GM21447 (cell line): ENCODE results near the gene GGTLC1.

Source experiments
- ATAC-seq: cut with Tn5 transposase; IDR thresholded peaks from one replicate; pipeline ENCODE4 v1.9.1; 2021; ENCODE audit not compliant: unreplicated experiment

The GGTLC1 gene

DNA sequence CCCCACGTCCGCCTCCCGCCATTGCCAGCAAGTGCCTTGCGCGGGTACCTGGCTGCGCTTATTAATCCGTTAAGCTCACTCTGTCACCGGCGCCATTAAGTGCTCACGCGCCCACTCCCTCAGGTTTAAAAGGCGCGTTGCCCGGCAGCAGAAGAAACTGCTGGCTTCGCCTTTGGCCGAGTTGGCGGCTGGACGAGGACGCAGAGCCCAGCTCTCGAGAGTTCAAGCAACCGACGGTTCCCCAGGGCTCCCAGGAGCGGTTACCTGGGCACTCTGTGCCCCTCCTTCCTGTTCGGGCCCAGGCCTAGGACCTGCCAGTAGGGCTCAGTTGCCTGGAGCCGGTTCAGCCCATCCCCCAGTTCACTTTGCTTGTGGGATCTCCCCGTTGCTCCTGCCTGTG is at the start of gene GGTLC1:
GGTLC1 (minus strand) TSS at position 219 of the 400 bp plus-strand sequence. CDS start 2,168 bp downstream, outside the sequence.
- ATAC-seq = no peak

GRCh38 chr20:24034820-24035219 is 46.2 kb upstream of the GGTLC1 start:
- no peak for ATAC-seq

GRCh38 chr20:24033565-24033964 is 45.0 kb upstream of the GGTLC1 start:
- ATAC-seq = no peak

- no peak for ATAC-seq
These were observed 44.6 kb upstream of the GGTLC1 start for GRCh38 chr20:24033151-24033550.

- no peak for ATAC-seq
These were observed 43.9 kb upstream of the GGTLC1 start for GRCh38 chr20:24032400-24032898.

DNA sequence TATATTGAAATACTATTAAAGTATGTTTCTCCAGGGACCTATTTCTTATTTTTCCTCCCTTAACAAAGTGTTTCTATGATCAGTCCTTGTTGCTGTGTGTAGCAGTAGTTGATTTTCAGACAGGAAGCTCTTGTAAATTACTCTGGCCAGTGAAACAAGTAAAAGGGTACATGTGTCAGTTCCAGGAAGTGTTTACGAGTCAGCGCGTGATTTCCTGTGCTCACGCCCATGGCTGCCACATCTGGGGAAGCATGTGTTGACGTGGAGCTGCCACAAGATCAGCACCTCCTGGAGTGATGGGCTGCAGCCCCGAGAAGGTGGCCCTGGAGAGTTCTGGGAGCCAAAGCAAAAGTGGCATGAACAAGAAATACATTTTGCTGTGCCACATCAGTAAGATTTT is 38.6 kb upstream of the GGTLC1 start:
- ATAC-seq = peak; percentile 89

GRCh38 chr20:24022621-24023180 is 34.1 kb upstream of the GGTLC1 start:
- no peak for ATAC-seq

GRCh38 chr20:24018796-24019195 is 30.2 kb upstream of the GGTLC1 start:
- ATAC-seq = no peak

DNA sequence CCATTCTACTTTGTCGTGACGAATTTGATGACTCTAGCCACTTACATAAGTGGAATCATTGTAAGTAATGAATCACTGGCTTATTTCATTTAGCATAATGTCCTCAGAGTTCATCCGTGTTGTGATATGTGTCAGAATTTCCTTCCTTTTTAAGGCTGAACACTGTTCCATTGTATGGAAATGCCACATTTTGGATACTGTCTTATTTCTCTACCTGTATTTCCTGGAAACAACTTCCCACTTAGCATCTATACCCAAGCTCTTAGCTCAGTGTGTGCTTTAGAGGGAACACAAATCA is 28.8 kb upstream of the GGTLC1 start:
- ATAC-seq = no peak

DNA sequence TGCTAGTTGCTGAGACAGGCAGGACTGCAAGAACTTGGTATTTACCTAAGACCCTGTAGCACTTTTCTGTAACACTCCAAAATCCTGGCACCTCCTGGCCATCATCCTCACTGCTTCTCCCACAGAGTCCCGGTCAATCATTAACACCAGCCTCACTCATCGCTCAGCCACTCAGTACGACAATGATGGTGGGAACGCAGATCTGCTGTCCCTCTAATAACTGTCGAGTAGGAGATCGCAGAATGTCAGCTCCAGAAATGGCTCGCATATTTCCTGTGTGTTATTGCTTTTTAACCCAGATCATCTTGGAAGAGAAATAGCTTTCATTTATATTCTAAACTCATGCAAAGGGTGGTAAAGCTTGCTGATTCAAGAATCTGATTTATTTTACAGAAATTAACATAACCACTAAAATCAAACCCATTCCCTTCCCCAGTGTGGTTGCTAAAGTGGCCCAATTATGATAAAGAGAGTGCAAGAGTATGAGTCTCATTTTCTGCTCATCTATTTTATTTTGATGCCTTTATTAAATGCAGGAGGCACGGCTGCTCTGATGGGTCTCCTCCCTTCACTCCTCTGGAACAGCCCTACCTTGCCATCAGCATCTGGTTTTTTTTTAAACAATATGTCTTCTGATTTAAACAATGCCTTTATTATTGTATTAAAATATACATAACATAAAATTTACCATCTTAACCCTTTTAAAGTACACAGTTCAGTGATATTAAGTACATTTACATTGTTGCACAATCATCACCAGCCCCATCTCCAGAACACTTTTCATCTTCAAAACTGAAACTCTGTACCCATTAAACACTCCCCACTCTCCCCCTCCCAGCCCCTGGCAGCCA is 28.3 kb upstream of the GGTLC1 start:
- no peak for ATAC-seq

GRCh38 chr20:24013953-24014352 is 25.4 kb upstream of the GGTLC1 start:
- no peak for ATAC-seq

DNA sequence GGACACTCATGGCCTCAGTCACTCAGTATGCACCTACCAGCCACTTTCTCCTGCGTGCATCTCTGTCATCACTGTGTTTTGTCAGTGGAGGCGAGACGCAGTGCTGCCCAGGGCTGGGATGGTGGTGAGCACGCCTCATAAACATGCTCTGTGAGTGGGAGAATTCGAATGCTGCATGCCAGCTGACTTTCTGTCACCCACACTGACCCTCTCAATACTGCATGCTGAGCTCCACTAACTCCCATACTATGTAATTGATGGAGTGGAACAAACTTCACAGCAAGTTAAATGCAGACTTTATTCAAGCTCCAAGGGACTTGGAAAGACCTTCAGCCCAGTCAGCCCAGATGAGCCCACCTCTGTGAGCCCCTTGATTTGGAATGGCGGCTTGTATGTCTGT is 22.7 kb upstream of the GGTLC1 start:
- no peak for ATAC-seq

- ATAC-seq = no peak
These were observed 19.2 kb upstream of the GGTLC1 start for GRCh38 chr20:24007758-24008157.

GRCh38 chr20:24007073-24007595 is 18.6 kb upstream of the GGTLC1 start:
- no peak for ATAC-seq

- ATAC-seq = no peak
These were observed 18.0 kb upstream of the GGTLC1 start for GRCh38 chr20:24006626-24007025.

DNA sequence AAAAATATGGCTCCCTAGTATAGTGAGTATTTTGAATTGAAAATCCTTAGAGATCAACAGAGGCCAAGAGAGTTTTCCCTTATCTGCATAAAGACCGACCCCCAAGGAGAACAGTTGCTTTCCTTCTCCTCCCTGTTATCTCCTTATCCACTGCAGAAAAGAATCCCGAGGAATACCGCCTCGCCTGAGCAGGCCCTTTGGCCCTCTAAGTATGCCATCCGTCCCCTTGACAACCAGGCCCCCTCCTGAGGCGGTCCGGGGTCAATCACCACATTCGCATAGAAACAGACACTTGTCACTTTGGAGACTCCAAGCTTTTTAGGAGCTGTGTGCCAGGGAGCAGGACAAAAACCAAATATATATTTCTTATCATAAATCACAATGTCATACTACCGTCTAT is 15.9 kb upstream of the GGTLC1 start:
- ATAC-seq = no peak

DNA sequence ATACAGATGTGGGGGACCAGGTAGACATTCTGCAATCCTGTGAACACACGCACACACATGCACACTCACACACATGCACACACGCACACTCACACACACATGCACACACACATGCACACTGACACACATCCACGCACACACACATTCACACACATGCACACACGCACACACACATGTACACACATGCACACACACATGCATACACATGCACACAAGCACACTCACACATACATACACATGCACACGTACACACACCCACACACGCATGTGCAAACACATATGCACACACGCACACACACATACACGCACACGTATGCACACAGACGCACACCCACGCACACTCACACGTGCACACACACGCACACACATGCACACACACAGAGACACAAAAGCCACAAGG is 14.3 kb upstream of the GGTLC1 start:
- no peak for ATAC-seq

DNA sequence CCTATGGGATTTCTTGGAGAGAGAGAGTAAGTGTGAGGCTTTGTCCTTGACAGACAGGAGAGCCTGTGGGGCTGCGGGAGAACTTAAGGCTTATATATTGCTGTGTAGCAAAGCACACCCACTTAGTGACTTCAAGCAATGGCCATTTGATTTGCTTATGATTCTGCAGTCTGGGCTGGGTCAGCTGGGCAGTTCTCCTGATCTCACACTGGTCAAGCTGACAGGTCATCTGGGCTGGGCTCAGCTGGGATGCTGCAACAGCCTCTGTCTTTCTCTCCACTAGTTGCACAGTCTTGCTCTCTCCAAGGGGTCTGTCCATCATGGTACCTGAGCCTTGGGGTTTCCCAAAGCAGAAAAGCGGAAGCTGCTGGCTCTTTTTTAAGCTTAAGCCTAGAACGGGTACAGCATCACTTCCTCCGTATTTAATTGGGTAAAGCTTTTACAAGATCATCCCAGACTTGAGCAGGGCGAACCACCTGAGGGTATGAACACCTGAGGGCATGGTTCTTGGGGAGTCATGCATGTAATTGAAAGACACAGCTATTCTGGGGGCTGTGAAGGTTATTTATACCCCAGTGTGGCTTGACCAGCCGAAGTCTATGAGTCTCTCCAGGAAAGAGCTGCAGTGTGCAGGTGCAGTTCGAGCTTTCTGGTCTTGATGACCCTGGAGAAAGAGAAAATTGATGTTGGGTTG is 13.3 kb upstream of the GGTLC1 start:
- ATAC-seq = no peak

DNA sequence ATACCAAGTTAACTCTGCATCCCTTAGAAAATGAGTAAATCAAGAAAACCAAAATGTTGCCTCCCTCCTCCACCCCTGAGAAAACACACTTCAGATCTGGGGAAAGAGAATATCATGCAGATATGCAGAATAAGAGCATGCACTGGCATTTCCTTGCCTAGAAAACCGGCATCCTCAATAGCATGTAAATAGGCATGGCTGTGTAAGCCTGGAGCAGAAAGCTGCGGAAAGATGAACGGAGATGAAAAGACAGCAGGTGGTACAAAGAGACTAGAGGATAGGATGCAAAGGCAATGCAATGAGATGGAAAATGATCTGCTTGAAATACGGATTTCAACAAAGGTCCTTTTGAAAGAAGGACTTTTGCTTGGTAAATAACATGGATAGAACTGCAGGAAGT is 10.3 kb upstream of the GGTLC1 start:
- no peak for ATAC-seq

DNA sequence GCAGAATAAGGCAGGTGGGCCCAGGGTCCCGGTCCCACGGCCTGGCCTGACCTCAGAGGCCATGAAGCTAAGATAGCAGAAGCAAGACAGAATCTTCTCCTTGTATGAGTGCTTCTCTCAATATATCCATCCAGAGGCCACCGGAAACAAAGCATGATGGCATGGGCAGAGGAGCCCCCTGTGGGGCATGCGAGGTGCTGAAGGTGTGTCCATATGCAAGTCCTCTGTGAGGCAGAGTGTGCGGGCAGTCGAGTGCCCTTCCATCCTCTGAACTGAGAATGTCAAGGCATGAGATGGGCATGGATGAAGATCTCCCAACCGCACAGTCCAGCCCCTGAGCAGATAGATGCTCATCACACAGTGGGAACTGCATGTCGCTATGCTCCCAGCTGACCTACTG is 9.8 kb upstream of the GGTLC1 start:
- no peak for ATAC-seq

- ATAC-seq = no peak
These were observed 7.5 kb upstream of the GGTLC1 start for GRCh38 chr20:23995905-23996666.
